Measurements from ENCODE around the gene SLC16A3.

The SLC16A3 gene

GRCh38 chr17:82227629-82228277 lies 1.1 kb upstream of the SLC16A3 start:
- peaks cover 61% of the 10 kb centered on the region for H3K79me2 ChIP-seq (ENCODE audit: insufficient read depth, low read length)
- H3K27me3 ChIP-seq (ENCODE audit: insufficient read depth, low read length, poor library complexity, severe bottlenecking) = no peaks in the 10 kb centered on the region
- H2AFZ ChIP-seq (ENCODE audit: low read length) = peak overlapping the region; percentile 63; the same call in 1 of the 2 replicates
- no peaks in the 10 kb centered on the region for H3K36me3 ChIP-seq (ENCODE audit: insufficient read depth, low read length)
- H4K20me1 ChIP-seq (ENCODE audit: insufficient read depth, low read length, poor library complexity, severe bottlenecking) = peaks cover 34% of the 10 kb centered on the region
- TF ChIP-seq CTCF (conservative IDR thresholded peaks at IDR 0.05; ENCODE audit: low read length) = no peak
- no peak for TF ChIP-seq EZH2phosphoT487 (IDR thresholded peaks at IDR 0.05; ENCODE audit: borderline replicate concordance)
- H3F3A ChIP-seq (ENCODE audit: low read depth) = no peaks in the 10 kb centered on the region
- H3K4me3 ChIP-seq (ENCODE audit: low read length, poor library complexity, severe bottlenecking) = peak overlapping the region; percentile 93
- H3K9ac ChIP-seq (ENCODE audit: low read depth, low read length, poor library complexity, severe bottlenecking) = peak overlapping the region; percentile 99
- H3K4me1 ChIP-seq (ENCODE audit: insufficient read depth, low read length, poor library complexity, severe bottlenecking) = peaks cover 12% of the 10 kb centered on the region
- H3K9me3 ChIP-seq (ENCODE audit: insufficient read depth, low read depth, low read length) = no peaks in the 10 kb centered on the region
- no peaks in the 10 kb centered on the region for H3K9me2 ChIP-seq (replicated peaks; ENCODE audit: low read depth, low read length)
- H3K4me2 ChIP-seq (ENCODE audit: low read depth, low read length, poor library complexity, severe bottlenecking) = peak overlapping the region; percentile 89

- peaks cover 41% of the 10 kb centered on the region for H4K20me1 ChIP-seq (ENCODE audit: insufficient read depth, low read length, poor library complexity, severe bottlenecking)
- no peaks in the 10 kb centered on the region for H3F3A ChIP-seq (ENCODE audit: low read depth)
- peaks cover 67% of the 10 kb centered on the region for H3K79me2 ChIP-seq (ENCODE audit: insufficient read depth, low read length)
- peak overlapping the region; percentile 93 for H3K4me3 ChIP-seq (ENCODE audit: low read length, poor library complexity, severe bottlenecking)
- H3K27me3 ChIP-seq (ENCODE audit: insufficient read depth, low read length, poor library complexity, severe bottlenecking) = no peaks in the 10 kb centered on the region
- no peaks in the 10 kb centered on the region for H3K9me2 ChIP-seq (replicated peaks; ENCODE audit: low read depth, low read length)
- peak overlapping the region; percentile 99 for H3K9ac ChIP-seq (ENCODE audit: low read depth, low read length, poor library complexity, severe bottlenecking)
- peaks cover 17% of the 10 kb centered on the region for H3K4me1 ChIP-seq (ENCODE audit: insufficient read depth, low read length, poor library complexity, severe bottlenecking)
- peak overlapping the region; percentile 89 for H3K4me2 ChIP-seq (ENCODE audit: low read depth, low read length, poor library complexity, severe bottlenecking)
- H3K36me3 ChIP-seq (ENCODE audit: insufficient read depth, low read length) = no peaks in the 10 kb centered on the region
- peak overlapping the region; percentile 63; the same call in 1 of the 2 replicates for H2AFZ ChIP-seq (ENCODE audit: low read length)
- H3K9me3 ChIP-seq (ENCODE audit: insufficient read depth, low read depth, low read length) = no peaks in the 10 kb centered on the region
- no peak for TF ChIP-seq CTCF (conservative IDR thresholded peaks at IDR 0.05; ENCODE audit: low read length)
- no peak for TF ChIP-seq EZH2phosphoT487 (IDR thresholded peaks at IDR 0.05; ENCODE audit: borderline replicate concordance)
These were observed 482 bp upstream of the SLC16A3 start for GRCh38 chr17:82228278-82228841.

- Histone ChIP-seq H4K20me1 (ENCODE audit: insufficient read depth, low read length, poor library complexity, severe bottlenecking) (peaks cover 56% of the 10 kb centered on the region), H3K27me3 (ENCODE audit: insufficient read depth, low read length, poor library complexity, severe bottlenecking) (no peaks in the 10 kb centered on the region), H3K9me2 (replicated peaks; ENCODE audit: low read depth, low read length) (no peaks in the 10 kb centered on the region), H3K79me2 (ENCODE audit: insufficient read depth, low read length) (peaks cover 83% of the 10 kb centered on the region), H3F3A (ENCODE audit: low read depth) (no peaks in the 10 kb centered on the region), H3K4me1 (ENCODE audit: insufficient read depth, low read length, poor library complexity, severe bottlenecking) (peaks cover 19% of the 10 kb centered on the region), H2AFZ (ENCODE audit: low read length) (no peak overlapping the region), H3K4me3 (ENCODE audit: low read length, poor library complexity, severe bottlenecking) (peak overlapping the region; percentile 93), H3K9me3 (ENCODE audit: insufficient read depth, low read depth, low read length) (no peaks in the 10 kb centered on the region), H3K4me2 (ENCODE audit: low read depth, low read length, poor library complexity, severe bottlenecking) (peak overlapping the region; percentile 80), H3K36me3 (ENCODE audit: insufficient read depth, low read length) (peaks cover 5% of the 10 kb centered on the region; the same call in 1 of the 2 replicates), H3K9ac (ENCODE audit: low read depth, low read length, poor library complexity, severe bottlenecking) (peak overlapping the region; percentile 98)
- no peak for TF ChIP-seq CTCF (conservative IDR thresholded peaks at IDR 0.05; ENCODE audit: low read length)
- TF ChIP-seq EZH2phosphoT487 (IDR thresholded peaks at IDR 0.05; ENCODE audit: borderline replicate concordance) = no peak
These were observed 1.1 kb downstream of the SLC16A3 start for GRCh38 chr17:82229698-82230608.
